GM21526 (cell line): ENCODE data around the gene TSEN15.

Source experiments
- ATAC-seq: cut with Tn5 transposase; IDR thresholded peaks from one replicate; pipeline ENCODE4 v1.9.1; 2021; ENCODE audit warnings: moderate library complexity; ENCODE audit not compliant: unreplicated experiment, low FRiP score

Gene TSEN15

GRCh38 chr1:184052194-184052559 is 647 bp downstream of the TSEN15 start:
- ATAC-seq, result no peak

DNA sequence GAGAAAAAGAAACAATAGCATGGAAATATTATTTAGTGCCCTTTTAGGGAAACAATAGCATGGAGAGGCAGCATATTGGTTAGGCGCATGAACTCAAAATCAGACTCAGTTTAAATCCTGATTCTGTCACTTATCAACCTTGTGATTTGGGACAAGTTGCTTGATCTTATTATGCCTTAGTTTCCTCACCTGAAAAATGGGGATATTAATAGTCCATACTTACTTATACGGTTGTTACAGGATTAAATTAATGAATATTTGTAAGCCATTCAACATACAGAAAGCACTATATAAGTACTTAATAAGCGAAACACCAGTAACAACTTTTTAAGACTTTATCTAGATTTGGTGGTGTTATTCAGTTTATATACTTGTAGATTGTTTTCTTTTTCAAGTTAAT is 1.2 kb downstream of the TSEN15 start:
- ATAC-seq, result no peak

DNA sequence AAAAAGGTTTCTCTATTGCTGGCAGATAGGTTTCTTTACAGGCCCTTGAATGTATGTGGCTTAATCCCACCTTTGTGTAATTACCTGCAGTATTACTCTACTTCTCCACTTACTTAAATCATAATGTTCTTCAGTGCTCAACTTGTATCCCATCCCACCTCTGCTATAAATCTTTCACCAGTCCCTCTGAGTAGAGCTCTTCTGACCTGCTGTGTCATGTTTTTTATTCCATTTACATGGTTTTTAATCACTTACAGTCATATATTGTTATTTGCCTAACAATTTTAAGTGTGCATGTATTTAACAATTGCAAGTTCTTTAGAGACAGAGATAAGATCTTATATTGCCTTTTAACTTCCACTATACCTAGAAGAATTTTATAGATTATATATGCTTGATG is 2.4 kb downstream of the TSEN15 start:
- no peak for ATAC-seq

- no peak for ATAC-seq
These were observed 5.5 kb downstream of the TSEN15 start for GRCh38 chr1:184056921-184057555.

GRCh38 chr1:184059887-184060286 is 8.4 kb downstream of the TSEN15 start:
- ATAC-seq, result no peak

- no peak for ATAC-seq
These were observed 8.8 kb downstream of the TSEN15 start for GRCh38 chr1:184060316-184060715.

DNA sequence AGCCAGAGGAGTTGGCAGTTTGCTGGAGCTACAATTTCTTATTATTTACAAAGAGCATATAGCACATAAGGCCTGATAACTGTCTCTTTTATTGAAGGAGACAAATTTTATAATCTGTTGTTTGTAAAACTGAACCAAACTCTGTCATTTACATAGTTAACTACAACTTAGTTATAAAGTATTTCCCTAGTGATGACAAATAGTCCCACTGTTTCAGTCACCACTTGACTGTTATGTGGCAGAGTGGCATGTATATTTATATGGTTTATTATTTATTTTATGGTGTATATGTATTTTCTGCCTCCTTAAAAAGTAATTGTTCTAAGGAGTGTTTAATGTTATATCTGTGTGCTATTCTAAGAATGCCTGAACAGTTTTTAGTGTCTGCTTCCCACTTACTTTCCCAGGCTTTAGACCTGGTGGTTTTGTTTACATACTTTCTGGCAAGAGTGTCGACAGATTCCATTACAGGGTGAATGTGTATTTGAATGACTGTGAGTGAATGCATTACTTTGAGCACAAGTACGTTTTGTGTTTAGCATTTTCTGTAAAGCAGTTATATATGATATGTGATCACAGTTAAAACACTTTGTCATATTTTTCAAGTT is 10.0 kb downstream of the TSEN15 start:
- no peak for ATAC-seq

GRCh38 chr1:184062640-184063286 is 11.2 kb downstream of the TSEN15 start:
- no peak for ATAC-seq

- ATAC-seq, result no peak
These were observed 14.0 kb downstream of the TSEN15 start for GRCh38 chr1:184065559-184065958.

GRCh38 chr1:184068354-184068753 is 16.8 kb downstream of the TSEN15 start:
- no peak for ATAC-seq

GRCh38 chr1:184069675-184070074 is 18.1 kb downstream of the TSEN15 start:
- ATAC-seq, result no peak

- ATAC-seq, result no peak
These were observed 20.8 kb downstream of the TSEN15 start for GRCh38 chr1:184072376-184072775.

- ATAC-seq, result no peak
These were observed 22.9 kb downstream of the TSEN15 start for GRCh38 chr1:184074383-184074782.

GRCh38 chr1:184075055-184076029 is 23.8 kb downstream of the TSEN15 start:
- ATAC-seq, result no peak

DNA sequence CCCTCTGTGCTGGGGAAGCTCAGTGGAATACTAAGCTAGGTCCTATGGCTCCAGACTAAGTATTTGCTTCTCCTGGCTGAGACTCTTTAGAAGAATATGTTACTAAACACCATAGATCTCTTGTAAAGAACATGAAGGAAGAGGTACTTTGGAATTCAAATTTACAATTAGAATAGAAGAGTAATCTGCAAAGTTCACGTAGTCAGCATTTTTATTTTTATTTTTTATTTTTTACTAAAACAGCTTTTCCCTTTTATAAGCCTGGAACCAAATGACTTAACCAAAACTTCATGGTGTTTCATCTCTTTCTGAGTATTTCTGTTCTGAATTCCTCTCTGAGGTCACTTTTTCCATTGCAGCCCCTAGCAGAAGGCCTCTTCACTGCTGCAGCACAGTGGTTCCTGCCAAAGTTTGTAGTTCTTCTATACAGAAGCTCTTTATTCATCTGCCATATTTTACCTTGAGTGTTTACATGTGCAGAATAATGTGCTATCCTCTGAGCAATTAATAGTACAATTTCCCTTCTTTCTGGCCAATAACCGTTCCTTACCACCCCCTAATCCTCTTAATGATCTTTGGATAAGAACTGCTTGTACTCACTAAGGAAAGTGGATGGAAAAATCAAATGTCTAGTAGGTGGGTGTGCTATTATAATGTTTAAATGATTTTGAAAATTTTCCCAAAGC is 27.2 kb downstream of the TSEN15 start:
- no peak for ATAC-seq

DNA sequence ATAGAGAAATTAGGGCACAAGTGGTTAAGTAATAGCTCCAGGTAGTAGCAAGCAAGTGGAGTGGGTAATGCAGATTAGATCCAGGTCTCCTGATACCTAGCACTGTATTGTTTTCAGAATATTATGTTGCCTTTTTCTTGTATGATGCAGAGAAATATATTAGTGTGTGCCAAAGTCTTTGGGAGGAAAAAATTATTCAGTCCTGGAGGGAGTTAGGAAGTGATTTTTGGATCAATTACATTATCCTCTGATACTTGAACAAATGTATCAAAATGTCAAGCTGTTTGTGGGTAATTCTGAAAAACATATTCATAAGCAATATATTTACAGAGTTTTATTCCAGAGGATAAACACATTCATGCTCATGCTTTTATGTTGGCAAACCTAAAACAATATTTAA is 28.8 kb downstream of the TSEN15 start:
- no peak for ATAC-seq

- no peak for ATAC-seq
These were observed 31.2 kb downstream of the TSEN15 start for GRCh38 chr1:184082541-184083415.

GRCh38 chr1:184085667-184086066 is 34.1 kb downstream of the TSEN15 start:
- ATAC-seq, result no peak

DNA sequence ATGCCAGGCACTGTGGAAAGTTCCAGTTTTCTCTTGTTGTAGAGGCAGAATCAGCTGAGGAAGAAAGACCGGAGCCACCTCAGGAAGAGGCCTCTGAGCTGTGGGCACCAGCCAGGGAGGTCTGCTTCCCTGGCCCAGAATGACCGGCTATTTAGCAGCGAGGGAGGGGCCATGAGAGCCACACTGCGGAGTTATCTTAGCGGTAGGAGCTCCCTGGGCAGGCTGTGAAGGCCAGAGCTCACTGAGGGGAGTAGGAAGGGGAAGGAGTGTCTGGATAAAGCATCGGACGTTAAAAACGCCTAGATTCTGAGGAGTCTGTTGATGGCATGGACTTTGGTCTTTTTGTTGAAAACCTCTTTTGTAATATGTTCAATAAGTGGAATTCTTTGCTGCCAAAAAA is 36.5 kb downstream of the TSEN15 start:
- ATAC-seq, result no peak
